Osteocyte (in vitro differentiated cells): ENCODE data around the gene OTOP3. TPM values are rescaled to one million over a fixed set of nuclear protein-coding genes. Genes with fewer than 3 reads are reported as not detected.

Experiments used
- DNase-seq: peaks from one replicate; pipeline ENCODE4 v3.0.0; 2021; ENCODE audit warnings: mixed read lengths; ENCODE audit not compliant: unreplicated experiment; ENCODE audit errors: extremely low spot score
- H3K27ac Mint-ChIP-seq: one replicate; pipeline ENCODE4 v1.8.0; 2021; ENCODE audit warnings: mild to moderate bottlenecking, mixed read lengths; ENCODE audit not compliant: unreplicated experiment
- H3K27me3 Mint-ChIP-seq: one replicate; pipeline ENCODE4 v1.8.0; 2021; ENCODE audit warnings: mixed read lengths; ENCODE audit not compliant: unreplicated experiment
- H3K36me3 Mint-ChIP-seq: one replicate; pipeline ENCODE4 v1.8.0; 2021; ENCODE audit warnings: mixed read lengths; ENCODE audit not compliant: unreplicated experiment
- H3K4me1 Mint-ChIP-seq: one replicate; pipeline ENCODE4 v1.8.0; 2021; ENCODE audit warnings: mixed read lengths; ENCODE audit not compliant: unreplicated experiment
- H3K4me3 Mint-ChIP-seq: one replicate; pipeline ENCODE4 v1.8.0; 2021; ENCODE audit warnings: mild to moderate bottlenecking, moderate library complexity, mixed read lengths; ENCODE audit not compliant: unreplicated experiment
- H3K9me3 Mint-ChIP-seq: one replicate; pipeline ENCODE4 v1.8.0; 2021; ENCODE audit warnings: mixed read lengths; ENCODE audit not compliant: unreplicated experiment
- CTCF ChIP-seq: fragments of 200-600 bp; sonication (generic); IDR thresholded peaks from 2 replicates; pipeline ENCODE4 v1.5.0; 2021; ENCODE audit warnings: antibody characterized with exemption, mild to moderate bottlenecking, moderate library complexity
- total RNA-seq: library from RNA; stranded (reverse); gene quantifications from 2 replicates; pipeline ENCODE4 v1.2.1, GENCODE V29; 2021

OTOP3 gene
- total RNA-seq, 1 donor from 2014 or later, result not detected

GRCh38 chr17:74918906-74919305 lies 16.8 kb upstream of the OTOP3 start:
- Mint-ChIP-seq H3K4me1 (peaks cover 2% of the 10 kb centered on the region), H3K27me3 (peaks cover 11% of the 10 kb centered on the region), H3K27ac (no peak overlapping the region), H3K36me3 (no peaks in the 10 kb centered on the region), H3K9me3 (no peaks in the 10 kb centered on the region), H3K4me3 (no peak overlapping the region)
- no peak for DNase-seq
- TF ChIP-seq CTCF, result no peak

GRCh38 chr17:74919440-74920305 lies 16.0 kb upstream of the OTOP3 start:
- Mint-ChIP-seq H3K4me3 (no peak overlapping the region), H3K4me1 (peaks cover 2% of the 10 kb centered on the region), H3K36me3 (no peaks in the 10 kb centered on the region), H3K27ac (no peak overlapping the region), H3K9me3 (no peaks in the 10 kb centered on the region), H3K27me3 (peaks cover 16% of the 10 kb centered on the region)
- no peak for DNase-seq
- no peak for TF ChIP-seq CTCF

- DNase-seq, result no peak
- Mint-ChIP-seq H3K4me3 (no peak overlapping the region), H3K27me3 (peaks cover 22% of the 10 kb centered on the region), H3K9me3 (no peaks in the 10 kb centered on the region), H3K27ac (no peak overlapping the region), H3K4me1 (peaks cover 2% of the 10 kb centered on the region), H3K36me3 (no peaks in the 10 kb centered on the region)
- TF ChIP-seq CTCF, result no peak
Observed at GRCh38 chr17:74920306-74920620, 15.4 kb upstream of the OTOP3 start.

GRCh38 chr17:74920642-74921025 lies 15.1 kb upstream of the OTOP3 start:
- peaks cover 25% of the 10 kb centered on the region for H3K27me3 Mint-ChIP-seq
- H3K27ac Mint-ChIP-seq, result no peak overlapping the region
- DNase-seq, result no peak
- no peak for TF ChIP-seq CTCF
- no peaks in the 10 kb centered on the region for H3K36me3 Mint-ChIP-seq
- H3K4me3 Mint-ChIP-seq, result no peak overlapping the region
- H3K4me1 Mint-ChIP-seq, result peaks cover 2% of the 10 kb centered on the region
- no peaks in the 10 kb centered on the region for H3K9me3 Mint-ChIP-seq

- no peak overlapping the region for H3K27ac Mint-ChIP-seq
- no peak overlapping the region for H3K4me3 Mint-ChIP-seq
- H3K27me3 Mint-ChIP-seq, result peaks cover 28% of the 10 kb centered on the region
- TF ChIP-seq CTCF, result no peak
- H3K9me3 Mint-ChIP-seq, result no peaks in the 10 kb centered on the region
- DNase-seq, result no peak
- H3K4me1 Mint-ChIP-seq, result peaks cover 2% of the 10 kb centered on the region
- no peaks in the 10 kb centered on the region for H3K36me3 Mint-ChIP-seq
Observed at GRCh38 chr17:74921026-74921681, 14.5 kb upstream of the OTOP3 start.
